ENCODE measurements around the gene AARS2. TPM values are rescaled to one million over a fixed set of nuclear protein-coding genes. Genes with fewer than 3 reads are reported as not detected.

Gene AARS2
- total and polyA plus RNA-seq, 9 donors, result 3.0 to 15.5 (median 14.0) TPM

DNA sequence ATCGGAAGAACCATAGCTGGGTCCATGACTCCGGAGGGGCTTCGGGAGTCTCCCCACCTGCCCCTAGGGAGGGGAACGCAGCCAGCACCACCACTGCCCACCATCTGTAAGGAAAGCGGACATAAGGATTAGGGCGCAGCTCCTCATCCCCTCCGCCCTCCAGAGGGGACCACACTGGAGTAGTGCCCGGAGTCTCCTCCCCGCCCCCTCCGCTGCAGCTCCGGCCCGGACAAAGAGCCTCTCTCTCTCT, 56.4 kb downstream of the AARS2 start:
- Histone ChIP-seq H3K27ac (peak overlapping the region; percentile 94 to 95), H3K36me3 (no peaks in the 10 kb centered on the region), H3K4me3 (peak overlapping the region; percentile 74), H3K9me3 (no peaks in the 10 kb centered on the region), H3K27me3 (no peaks in the 10 kb centered on the region), H3K4me1 (ENCODE audit: insufficient read depth) (peaks cover 5% of the 10 kb centered on the region)
- intact Hi-C loops (cut with DNase I), result no loop called here
- DNase-seq, result no peak
- 0 to 1% (median 1%) methylated on average over 8 to 12 of the region's 12 CpGs for WGBS, 3 donors
- TF ChIP-seq, protein P1, sequence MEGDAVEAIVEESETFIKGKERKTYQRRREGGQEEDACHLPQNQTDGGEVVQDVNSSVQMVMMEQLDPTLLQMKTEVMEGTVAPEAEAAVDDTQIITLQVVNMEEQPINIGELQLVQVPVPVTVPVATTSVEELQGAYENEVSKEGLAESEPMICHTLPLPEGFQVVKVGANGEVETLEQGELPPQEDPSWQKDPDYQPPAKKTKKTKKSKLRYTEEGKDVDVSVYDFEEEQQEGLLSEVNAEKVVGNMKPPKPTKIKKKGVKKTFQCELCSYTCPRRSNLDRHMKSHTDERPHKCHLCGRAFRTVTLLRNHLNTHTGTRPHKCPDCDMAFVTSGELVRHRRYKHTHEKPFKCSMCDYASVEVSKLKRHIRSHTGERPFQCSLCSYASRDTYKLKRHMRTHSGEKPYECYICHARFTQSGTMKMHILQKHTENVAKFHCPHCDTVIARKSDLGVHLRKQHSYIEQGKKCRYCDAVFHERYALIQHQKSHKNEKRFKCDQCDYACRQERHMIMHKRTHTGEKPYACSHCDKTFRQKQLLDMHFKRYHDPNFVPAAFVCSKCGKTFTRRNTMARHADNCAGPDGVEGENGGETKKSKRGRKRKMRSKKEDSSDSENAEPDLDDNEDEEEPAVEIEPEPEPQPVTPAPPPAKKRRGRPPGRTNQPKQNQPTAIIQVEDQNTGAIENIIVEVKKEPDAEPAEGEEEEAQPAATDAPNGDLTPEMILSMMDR (IDR thresholded peaks at IDR 0.05), result no peak
- TF ChIP-seq POLR2A (IDR thresholded peaks at IDR 0.05) (no peak), EP300 (IDR thresholded peaks at IDR 0.05) (no peak)

DNA sequence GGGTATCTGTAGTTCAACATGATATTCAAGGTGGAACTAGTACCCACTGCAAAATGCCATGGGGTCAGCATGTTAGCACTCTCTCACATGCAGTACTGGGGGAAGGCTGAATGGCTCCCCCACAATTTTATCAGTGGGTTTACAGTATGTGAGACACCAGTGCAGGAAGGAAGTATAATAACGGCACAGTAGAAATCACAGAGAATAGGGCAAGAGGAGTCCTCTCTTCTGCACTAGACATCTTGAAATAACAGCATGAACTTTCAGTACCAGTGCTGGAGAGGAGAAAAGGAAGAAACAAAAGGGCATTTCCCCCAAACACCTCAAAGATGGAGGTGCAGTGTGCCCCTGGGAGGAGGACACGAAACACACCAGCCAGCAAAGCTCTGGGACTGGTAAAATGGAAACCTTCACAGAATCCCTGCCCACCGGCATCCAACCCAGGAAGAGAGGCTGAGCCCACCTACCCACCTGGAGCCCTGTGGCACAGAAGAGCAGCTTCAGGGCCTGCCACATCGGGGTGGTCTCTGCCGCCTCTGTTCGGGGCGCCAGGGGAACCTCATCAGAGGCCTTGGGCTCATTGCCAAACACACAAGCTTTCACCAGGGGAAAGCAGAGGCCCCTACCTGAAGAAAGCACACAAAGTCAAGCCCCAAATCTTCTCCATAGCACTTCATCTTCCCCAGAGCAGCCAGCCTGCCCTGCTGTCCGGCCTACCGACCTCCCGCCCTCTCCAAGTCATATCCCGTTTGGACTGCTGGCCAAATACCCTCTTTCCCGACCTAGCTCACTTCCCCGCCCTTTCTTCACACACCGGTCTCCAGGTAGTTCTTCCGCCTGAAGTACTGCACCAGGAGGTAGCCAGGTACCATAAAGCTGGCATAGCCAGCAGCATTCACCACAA, 57.0 kb downstream of the AARS2 start:
- H3K9me3 ChIP-seq, result no peaks in the 10 kb centered on the region
- TF ChIP-seq, protein P1 (IDR thresholded peaks at IDR 0.05), result no peak
- no peak for TF ChIP-seq EP300 (IDR thresholded peaks at IDR 0.05)
- no peak for TF ChIP-seq POLR2A (IDR thresholded peaks at IDR 0.05)
- 17 to 22% (median 21%) methylated on average over 15 of the region's 15 CpGs for WGBS, 3 donors
- DNase-seq, result peak in 1 of 5 donors; percentile 48
- H3K36me3 ChIP-seq, result peaks cover under 1% of the 10 kb centered on the region
- no peaks in the 10 kb centered on the region for H3K27me3 ChIP-seq
- peak overlapping the region; percentile 94 to 95 for H3K27ac ChIP-seq
- H3K4me3 ChIP-seq, result peak overlapping the region; percentile 74
- peaks cover 5% of the 10 kb centered on the region for H3K4me1 ChIP-seq (ENCODE audit: insufficient read depth)
- intact Hi-C loops (cut with DNase I), result no loop called here

DNA sequence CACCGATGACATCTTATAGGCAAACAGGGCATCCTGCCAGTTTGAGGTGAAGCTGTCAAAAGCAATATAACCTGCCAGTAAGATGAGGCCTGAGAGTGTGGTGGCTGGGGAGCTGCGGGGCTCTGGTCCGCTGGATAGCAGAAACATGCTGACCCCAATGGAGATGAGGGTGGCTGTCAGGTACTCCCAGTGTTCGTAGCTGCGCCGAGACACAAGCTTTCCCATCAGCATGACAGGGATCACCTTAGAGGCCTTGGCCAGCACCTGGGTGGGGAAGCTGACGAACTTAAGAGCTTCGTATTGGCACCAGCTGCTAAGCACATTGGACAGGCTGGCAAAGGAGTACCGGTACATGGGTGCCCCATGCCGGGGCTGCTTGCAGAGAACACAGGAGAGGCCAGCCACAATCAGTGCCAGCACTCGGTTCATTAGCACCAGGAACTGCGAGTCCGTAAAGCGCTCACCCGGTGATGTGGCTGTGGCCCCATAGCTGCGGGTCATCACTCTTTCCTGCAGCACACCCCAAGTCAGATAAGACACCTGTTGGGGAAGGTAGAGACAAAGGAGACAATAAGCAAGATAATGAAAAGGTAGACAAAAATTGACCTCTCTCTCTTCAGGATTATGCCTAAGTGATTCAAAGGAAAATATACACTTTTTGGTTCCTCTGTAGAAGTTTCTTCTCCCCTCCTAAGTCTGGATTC, 57.9 kb downstream of the AARS2 start:
- intact Hi-C loops (cut with DNase I), result no loop called here
- Histone ChIP-seq H3K4me3 (no peak overlapping the region), H3K36me3 (peaks cover 2% of the 10 kb centered on the region), H3K27ac (no peak overlapping the region), H3K4me1 (ENCODE audit: insufficient read depth) (peaks cover 5% of the 10 kb centered on the region), H3K27me3 (no peaks in the 10 kb centered on the region), H3K9me3 (no peaks in the 10 kb centered on the region)
- WGBS, 3 donors, result 57 to 70% (median 58%) methylated on average over 16 of the region's 16 CpGs
- peak in 1 of 5 donors; percentile 28 for DNase-seq
- TF ChIP-seq, protein P1 (IDR thresholded peaks at IDR 0.05), result no peak
- no peak for TF ChIP-seq POLR2A (IDR thresholded peaks at IDR 0.05)
- TF ChIP-seq EP300 (IDR thresholded peaks at IDR 0.05), result no peak

DNA sequence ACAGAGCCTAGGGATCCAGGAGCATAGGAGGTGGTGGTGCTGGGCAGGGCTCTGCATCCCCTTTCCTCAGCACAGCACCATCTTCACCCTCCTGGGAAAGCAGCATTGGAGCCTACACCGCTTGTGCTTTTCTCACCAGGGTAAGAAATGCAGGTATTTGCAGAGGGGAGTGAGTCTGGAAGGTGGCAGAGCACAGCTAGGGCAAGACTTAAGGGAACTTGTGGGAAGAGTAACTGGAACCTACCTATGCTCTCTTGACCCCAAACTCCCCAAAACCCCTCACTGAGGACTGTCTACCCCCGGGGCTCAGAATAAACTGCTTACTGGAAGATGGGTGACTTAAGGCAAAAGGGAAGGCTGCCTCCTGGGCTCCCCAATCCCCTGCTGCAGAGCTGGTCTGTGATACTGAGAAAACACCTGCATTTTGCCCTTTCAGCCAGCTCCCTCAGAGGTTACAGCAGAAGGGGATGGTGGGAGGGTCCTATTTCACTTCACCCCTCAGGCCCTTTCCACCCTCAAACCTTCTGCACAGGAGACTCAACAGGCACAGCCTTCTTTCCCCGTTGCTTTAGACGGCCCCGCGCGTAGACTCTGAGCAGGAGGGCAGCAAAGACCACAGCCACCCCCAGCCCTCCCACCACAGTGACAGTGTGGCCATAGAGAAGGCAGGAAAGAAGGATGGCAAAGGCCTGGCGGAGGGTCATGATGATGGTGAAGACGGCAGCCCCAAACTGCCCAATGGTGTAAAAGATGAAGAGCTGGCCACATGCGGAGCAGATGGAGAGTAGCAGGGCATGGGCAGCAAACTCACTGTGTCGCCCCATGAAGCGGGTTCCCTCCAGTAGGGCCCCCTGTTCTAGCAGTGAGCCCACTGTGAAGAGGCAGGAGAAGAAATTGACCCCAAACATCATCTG, 58.7 kb downstream of the AARS2 start:
- Histone ChIP-seq H3K4me3 (no peak overlapping the region), H3K36me3 (peaks cover 2% of the 10 kb centered on the region), H3K9me3 (no peaks in the 10 kb centered on the region), H3K27me3 (no peaks in the 10 kb centered on the region), H3K4me1 (ENCODE audit: insufficient read depth) (peaks cover 7% of the 10 kb centered on the region), H3K27ac (no peak overlapping the region)
- DNase-seq, result peak in 1 of 5 donors; percentile 33
- intact Hi-C loops (cut with DNase I), result no loop called here
- no peak for TF ChIP-seq EP300 (IDR thresholded peaks at IDR 0.05)
- 60 to 69% (median 65%) methylated on average over 12 of the region's 12 CpGs for WGBS, 3 donors
